K562 (cell line): Measurements from ENCODE around the gene PNRC1.

Experiments
- CTCF ChIP-seq, 3 experiments: IDR thresholded peaks in 2 of 3; conservative IDR thresholded peaks in 1 of 3; 2 replicates each; pipeline ENCODE4 v1.5.1; 2011 to 2012; ENCODE audit warnings: low read length in 3 of 3, mild to moderate bottlenecking in 3 of 3, control low read depth in 2 of 3, improper control_type of control experiment in 1 of 3, inconsistent platforms in 1 of 3, low read depth in 1 of 3, mixed read lengths in 1 of 3, moderate library complexity in 1 of 3; ENCODE audit not compliant: insufficient read depth in 2 of 3
- EP300 ChIP-seq: IDR thresholded peaks from 2 replicates; pipeline ENCODE4 v1.6.1; 2012; ENCODE audit warnings: low read length, improper control_type of control experiment
- GABPA ChIP-seq: fragments of 200-800 bp; sonication (Bioruptor generic); conservative IDR thresholded peaks from 2 replicates; pipeline ENCODE4 v1.6.1; 2016; ENCODE audit warnings: low read depth, missing genetic modification characterization, missing compliant biosample characterization
- HBP1 ChIP-seq: fragments of 450-650 bp; formaldehyde crosslinking; IDR thresholded peaks from 2 replicates; pipeline ENCODE4 v1.4.0; 2022; ENCODE audit warnings: missing genetic modification characterization
- KDM1A ChIP-seq, 2 experiments: fragments of 450-650 bp; IDR thresholded peaks; 2 replicates each; pipeline ENCODE4 v1.6.1; 2016; ENCODE audit warnings: mild to moderate bottlenecking in 2 of 2
- MTF1 ChIP-seq: fragments of 250-450 bp; sonication (Bioruptor Pico); IDR thresholded peaks from 2 replicates; pipeline ENCODE4 v1.9.0; 2021; ENCODE audit warnings: moderate library complexity, mild to moderate bottlenecking, inconsistent platforms, borderline replicate concordance
- PHF8 ChIP-seq: fragments of 200-600 bp; sonication (generic); IDR thresholded peaks from 2 replicates; pipeline ENCODE4 v1.6.1; 2012; ENCODE audit warnings: mixed run types, mild to moderate bottlenecking, inconsistent platforms, low read length, moderate library complexity, borderline replicate concordance
- RBM25 ChIP-seq: fragments of 200-400 bp; formaldehyde crosslinking; IDR thresholded peaks from 2 replicates; pipeline ENCODE4 v1.6.1; 2018; ENCODE audit warnings: low read length, low read depth, moderate library complexity; ENCODE audit not compliant: severe bottlenecking
- RNF219 ChIP-seq: fragments of 250-450 bp; sonication (Bioruptor Pico); IDR thresholded peaks from 2 replicates; pipeline ENCODE4 v1.5.0; 2022; ENCODE audit warnings: mild to moderate bottlenecking
- SREBF1 ChIP-seq: fragments of 150-350 bp; IDR thresholded peaks from 2 replicates; pipeline ENCODE4 v1.6.1; 2014; ENCODE audit warnings: antibody characterized with exemption, low read depth, low read length, borderline replicate concordance
- U2AF1 ChIP-seq: fragments of 200-400 bp; formaldehyde crosslinking; optimal IDR thresholded peaks from 2 replicates; pipeline ENCODE3; 2017; ENCODE audit warnings: mild to moderate bottlenecking, low read depth, low read length, moderate library complexity

- no peak for TF ChIP-seq PHF8
- TF ChIP-seq SREBF1, result no peak
- no peak for TF ChIP-seq HBP1 (CRISPR knock-in tag)
- no peak for TF ChIP-seq RNF219 (CRISPR knock-in tag)
- no peak for TF ChIP-seq KDM1A (IDR thresholded peaks at IDR 0.05)
- no peak for TF ChIP-seq RBM25
- TF ChIP-seq CTCF (IDR thresholded peaks at IDR 0.05 in 2 of 3, conservative IDR thresholded peaks at IDR 0.05 in 1 of 3; ENCODE audit: insufficient read depth in 2 of 3, low read depth in 1 of 3, low read length in 3 of 3), result no peak
- TF ChIP-seq U2AF1, result no peak
- TF ChIP-seq GABPA (tag), result no peak
- no peak for TF ChIP-seq EP300
- no peak for TF ChIP-seq MTF1 (CRISPR knock-in tag)
Observed at GRCh38 chr6:89073840-89074239, 6.7 kb upstream of the PNRC1 start.
